Stimulated activated CD8-positive, alpha-beta memory T cell treated with anti-CD3 and anti-CD28 coated beads, Interleukin-12 subunit alpha, Interleukin-12 subunit beta, amount 100 ng/mL, for 24 hours (primary cell): Measurements from ENCODE around the gene MTA2.
"Not testable (repeated sequence)": the region's sequence is repeated elsewhere in the genome, so short reads cannot be mapped to it uniquely, and the experiment has no call there.

ENCODE experiments used
- DNase-seq: peaks from one replicate; pipeline ENCODE4 v3.0.0-alpha.2; 2020; ENCODE audit errors: extremely low read depth

The MTA2 gene

GRCh38 chr11:62566247-62566646, 35.4 kb downstream of the MTA2 start:
- no peak for DNase-seq

GRCh38 chr11:62565100-62565802, 36.4 kb downstream of the MTA2 start:
- no peak for DNase-seq

DNA sequence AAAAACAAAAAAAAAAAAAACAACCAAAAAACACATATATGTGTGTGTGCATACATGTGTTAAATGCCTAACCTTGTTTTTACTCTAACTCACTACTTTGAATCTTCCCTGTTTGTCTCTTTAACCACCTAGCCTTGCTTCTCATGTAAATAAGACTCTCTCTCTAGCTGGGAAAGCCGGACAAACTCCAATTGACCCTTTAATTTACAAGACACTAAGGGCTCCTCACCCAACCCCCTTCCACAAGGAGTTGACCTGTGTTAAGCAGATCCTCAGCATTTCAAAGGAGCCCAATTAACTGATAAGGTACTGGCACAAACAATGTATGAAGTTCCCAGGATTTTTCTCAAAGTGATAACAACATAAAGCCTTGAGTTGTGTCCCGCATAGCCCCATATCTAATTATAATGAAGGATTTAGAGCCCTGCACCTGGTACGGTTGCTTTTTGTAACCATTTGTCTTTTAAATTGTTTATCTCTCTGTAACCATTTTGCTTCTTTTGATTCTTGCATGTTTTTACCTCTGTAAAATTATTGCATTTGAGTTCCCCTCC, 39.9 kb downstream of the MTA2 start:
- DNase-seq = not testable (repeated sequence)

DNA sequence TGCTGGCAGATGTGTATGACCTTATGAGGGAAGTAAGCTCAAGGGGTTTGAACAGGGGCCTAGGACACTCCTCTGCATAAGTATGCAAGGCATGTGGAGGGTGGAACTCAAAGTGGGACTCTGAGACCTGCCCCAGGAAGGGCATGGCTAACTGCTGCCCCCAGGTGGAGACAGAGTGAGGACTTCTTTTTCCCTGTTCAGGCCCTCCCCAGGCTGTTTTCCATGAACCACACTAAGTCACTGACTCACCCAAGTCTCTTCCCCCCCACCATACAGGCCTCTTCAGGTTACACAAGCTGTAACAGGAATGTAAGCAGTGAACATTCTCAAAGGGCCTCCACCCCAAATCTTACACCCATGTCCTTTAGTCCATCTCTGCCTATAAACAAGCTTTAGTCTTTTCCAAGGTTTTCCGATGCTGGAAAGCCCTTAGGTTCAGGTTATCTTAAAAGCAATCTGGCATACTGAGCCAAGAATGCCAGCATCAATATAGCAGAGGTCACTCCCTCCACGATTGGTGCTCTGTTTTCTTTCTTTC, 41.0 kb downstream of the MTA2 start:
- no peak for DNase-seq

DNA sequence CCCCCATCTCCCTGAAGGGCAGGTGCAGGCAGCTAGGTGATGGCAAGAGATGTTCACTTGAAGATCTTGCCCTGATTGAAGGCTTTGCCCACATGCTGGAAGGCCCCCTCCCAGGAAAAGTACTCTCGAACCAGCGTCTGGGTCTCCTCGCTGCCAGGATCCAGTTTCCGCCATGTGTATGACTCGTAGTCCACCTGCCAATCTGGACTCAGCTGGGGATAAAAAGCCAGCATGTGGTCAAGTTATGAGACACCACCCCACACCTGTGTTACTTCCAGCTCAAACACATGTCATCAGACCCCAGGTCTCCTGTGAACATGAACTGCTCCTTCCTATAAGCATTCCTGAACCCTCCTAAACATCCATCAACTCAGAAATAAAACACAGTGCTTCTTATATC, 42.0 kb downstream of the MTA2 start:
- DNase-seq = not testable (repeated sequence)

DNA sequence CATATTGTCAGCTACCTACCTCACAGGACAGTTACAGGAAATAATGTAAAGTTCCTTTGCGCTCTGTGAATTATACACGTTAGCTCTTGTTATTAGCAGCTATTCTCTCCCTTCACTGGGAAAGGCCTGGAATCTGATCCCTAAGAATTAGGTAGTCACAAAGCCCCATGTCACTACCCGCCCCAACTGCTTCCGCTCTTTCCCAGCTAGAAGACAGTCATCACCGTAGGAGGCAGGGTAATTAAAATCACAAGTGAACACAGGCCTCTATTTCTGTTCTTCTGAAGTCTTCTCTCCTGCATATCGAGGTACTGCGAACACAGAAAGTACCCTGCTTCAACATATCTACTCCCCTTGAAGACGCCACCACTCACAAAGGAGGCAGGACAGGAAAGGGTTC, 42.5 kb downstream of the MTA2 start:
- no peak for DNase-seq

GRCh38 chr11:62558669-62559068, 43.0 kb downstream of the MTA2 start:
- no peak for DNase-seq

GRCh38 chr11:62556875-62557631, 44.6 kb downstream of the MTA2 start:
- no peak for DNase-seq

DNA sequence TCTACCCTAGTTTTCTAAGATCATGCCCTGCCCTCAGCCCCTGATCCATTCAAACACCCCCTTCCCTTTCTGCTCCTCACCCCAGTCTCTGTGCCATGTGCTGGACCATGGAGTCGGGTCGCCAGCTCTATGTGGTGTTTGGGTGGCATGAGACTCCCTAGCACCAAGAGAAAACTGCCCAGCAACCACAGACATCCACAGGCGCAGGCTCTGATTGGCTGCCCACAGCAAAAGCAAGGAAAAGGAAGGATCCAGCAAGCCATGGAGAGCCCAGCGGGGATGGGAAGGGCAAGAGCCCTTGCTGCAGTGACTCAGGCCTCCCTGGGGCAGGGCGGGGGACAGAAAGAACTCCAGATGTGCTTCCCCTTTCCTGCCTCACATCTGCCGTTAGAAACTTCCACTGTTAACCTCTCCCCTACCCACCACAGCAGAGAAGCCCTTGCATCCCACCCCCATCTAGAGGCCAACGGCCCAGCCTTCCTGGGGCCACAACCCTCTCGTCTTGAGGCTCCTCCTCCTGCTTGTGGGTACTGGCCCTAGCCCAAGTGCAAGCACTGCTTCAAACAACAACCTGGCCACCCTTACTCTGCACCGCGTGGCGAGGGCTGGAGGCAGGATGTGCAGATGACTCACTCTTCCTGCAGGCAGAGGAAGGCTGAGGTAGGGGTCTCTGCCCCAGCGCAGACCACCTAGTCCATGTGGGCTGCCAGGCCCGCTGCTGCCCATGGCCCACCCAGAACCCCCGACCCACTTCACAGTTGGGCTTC, 45.4 kb downstream of the MTA2 start:
- no peak for DNase-seq

GRCh38 chr11:62555464-62556107, 46.1 kb downstream of the MTA2 start:
- no peak for DNase-seq

DNA sequence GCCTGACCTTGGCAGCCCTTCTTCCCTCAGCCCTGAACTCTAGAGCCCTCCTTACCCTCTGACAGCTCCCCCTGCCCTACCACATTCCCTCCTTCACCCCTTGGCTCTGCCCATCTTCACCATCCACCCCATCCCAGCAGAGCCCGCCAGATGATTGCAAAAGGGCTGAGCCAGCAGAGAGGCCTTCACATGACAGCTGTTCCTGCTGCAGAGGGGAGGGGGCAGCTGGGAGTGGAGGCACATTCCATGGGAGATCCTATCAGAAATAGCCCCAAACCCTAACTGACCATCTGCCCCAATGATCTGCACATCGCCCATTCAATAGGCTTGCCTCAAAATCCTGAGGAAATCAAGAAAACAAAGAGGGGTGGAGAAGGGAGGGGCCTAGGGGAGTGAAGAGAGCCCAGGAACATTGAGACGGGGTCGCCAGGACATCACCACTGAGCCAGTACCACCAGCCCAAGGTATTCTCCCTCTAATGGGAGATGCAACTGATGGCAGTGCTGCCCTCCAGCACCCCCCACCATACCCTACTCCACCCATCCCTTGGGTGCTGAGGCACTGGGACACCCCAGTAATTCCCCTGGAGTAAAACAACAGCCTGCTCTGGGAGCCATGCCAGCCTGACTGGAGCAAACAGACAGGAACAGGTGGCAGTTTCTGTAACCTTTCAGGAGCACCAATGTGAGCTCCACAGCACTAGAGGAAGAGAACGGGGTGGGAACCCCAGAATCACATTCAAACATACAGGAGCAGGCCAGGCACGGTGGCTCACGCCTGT, 47.1 kb downstream of the MTA2 start:
- no peak for DNase-seq

- DNase-seq = no peak
These were observed 47.8 kb downstream of the MTA2 start for GRCh38 chr11:62553839-62554361.

DNA sequence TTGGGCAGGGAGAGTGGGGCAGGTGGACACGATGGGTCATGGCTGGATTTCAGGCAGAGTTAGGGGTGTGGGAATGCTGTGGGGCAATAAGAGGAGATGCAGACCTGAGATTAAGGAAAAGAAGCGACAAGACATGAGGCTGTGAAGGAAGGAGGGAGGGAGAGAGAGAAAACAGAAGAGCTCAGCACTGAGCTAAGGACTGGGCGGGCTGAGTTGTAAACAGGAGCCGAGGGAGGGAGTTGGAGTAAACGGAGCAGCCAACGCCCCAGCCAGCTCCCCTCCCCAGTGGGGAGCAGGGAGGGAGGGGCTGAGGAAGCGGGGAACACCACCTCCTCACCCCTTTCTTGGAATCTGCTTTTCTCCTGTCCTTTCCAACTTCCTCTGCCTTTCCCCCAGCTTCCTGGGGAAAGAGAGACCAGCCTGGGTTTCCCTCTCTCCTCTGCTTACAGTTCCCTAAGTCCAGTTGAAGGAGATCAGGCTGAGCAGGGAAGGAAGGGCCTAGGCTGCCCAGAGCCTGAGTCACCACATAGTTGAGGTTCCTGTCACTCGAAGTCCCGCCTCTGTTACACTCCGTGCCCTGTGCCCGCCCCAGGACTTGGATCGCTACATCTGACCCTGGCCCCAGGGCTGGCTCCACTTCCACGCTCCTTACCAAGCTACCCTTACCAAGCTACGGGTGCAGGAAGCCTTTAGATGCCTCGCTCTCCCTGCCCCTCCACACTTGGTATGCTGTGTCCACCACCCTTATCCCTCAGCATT, 48.4 kb downstream of the MTA2 start:
- no peak for DNase-seq

GRCh38 chr11:62552485-62553079, 49.1 kb downstream of the MTA2 start:
- no peak for DNase-seq

GRCh38 chr11:62550478-62550877, 51.2 kb downstream of the MTA2 start:
- DNase-seq = not testable (repeated sequence)

- no peak for DNase-seq
These were observed 52.9 kb downstream of the MTA2 start for GRCh38 chr11:62548545-62549335.

DNA sequence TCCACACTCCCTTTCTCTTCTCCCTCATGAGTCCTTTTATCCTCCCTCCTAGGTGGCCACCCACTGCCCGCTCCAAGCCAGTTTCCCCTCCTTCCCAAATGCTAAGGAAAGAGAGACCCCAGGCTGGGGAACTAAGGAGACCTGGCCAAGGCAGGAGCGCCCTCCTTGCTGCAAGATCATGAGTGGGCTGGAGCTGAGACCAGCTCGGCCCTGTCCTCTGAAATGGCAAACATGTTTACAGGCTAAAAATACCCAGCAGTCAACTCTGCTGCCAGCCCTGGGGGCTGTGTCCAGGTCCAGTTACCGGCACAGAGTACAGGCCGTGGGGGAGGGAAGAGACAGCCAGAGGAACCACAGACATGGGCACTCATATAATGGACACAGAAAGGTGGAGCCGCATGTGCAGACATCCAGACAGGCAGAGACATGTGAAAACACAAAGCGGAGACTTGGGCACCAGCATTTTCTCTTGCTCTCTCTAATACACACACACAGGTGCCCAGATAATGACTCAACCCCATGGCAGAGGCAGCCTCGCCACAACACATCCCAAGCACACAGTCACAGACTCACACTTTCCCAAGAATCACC, 53.9 kb downstream of the MTA2 start:
- DNase-seq = no peak
